ENCODE measurements around the gene RFXAP. TPM values are rescaled to one million over a fixed set of nuclear protein-coding genes. Genes with fewer than 3 reads are reported as not detected.
A peak's percentile ranks its signal among the peaks of the same experiment; 100 is the strongest.

RFXAP gene
- polyA plus RNA-seq, 4 donors = 13.4 to 18.7 (median 14.2) TPM

DNA sequence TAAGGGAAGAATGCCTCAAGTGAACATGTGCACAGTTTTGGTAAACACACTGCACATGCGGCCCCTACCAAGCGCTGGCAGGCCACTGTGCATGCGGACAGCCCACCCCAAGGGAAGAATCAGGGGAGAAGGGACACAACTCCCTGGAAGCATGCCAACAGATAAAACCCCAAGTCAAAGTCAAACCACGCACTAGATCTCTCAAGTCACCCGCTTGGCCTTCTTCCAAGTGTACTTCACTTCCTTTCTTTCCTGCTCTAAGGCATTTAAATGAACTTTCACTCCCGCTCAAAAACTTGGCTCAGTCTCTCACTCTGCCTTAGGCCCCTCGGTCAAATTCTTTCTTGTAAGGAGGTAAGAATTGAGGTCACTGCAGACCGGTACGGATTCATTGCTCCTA, 4.6 kb upstream of the RFXAP start:
- peak; percentile 8 to 59 (median 18) for DNase-seq (ENCODE audit: low read depth in 4 of 4, low spot score in 2 of 4)

DNA sequence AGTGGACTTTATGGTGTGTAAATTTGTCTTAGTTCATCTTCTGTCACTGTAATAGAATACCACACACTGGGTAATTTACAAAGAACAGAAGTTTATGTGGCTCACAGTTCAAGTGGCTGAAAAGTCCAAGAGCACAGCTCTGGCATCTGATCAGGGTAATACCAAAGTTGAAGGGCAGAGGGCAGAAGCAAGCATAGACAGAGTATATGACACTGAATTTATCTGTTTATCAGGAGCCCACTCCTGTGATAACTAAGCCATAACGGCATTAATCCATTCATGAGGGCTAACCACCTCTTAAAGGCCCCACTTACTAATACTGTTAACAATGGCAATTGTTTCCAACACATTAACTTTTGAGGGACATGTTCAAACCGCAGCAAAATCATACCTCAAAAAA, 4.0 kb upstream of the RFXAP start:
- no peak for DNase-seq (ENCODE audit: low read depth in 4 of 4, low spot score in 2 of 4)

DNA sequence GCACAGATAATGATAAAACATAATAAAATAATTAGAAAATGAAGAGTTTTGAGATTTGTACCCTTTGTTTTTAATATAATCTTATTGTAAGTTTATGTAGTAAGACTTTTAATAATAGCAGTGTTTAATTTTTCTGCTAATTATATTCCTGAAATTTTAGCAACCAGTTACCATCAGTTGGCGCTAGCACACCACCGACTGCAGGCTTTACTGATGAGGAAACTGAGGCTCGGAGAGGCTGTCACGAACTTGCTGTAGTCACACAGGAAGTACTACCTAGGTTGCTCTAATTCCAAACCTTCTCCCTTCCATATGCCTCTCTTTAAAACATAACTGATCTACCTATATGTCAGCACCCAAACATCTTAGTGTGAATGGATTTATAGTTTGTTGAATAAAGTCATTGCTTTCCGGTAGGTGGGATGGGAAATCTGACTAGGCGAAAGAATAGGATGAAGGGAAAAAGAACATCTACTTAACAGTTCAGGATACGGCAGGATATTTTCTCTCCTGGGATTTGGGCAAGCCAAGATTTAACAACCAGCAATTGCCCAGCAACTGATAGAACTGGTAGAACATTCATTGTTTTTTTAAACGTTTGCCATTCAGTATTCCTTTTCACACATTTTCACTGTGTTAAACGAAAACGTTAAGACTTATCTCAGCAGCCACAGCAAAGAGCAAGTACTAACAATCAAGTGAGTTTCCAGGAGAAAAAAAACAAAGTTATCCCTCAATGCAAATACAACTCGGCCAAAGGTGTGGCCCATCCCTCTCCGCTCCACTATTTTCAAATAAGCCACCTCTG, 822 bp upstream of the RFXAP start:
- no peak for DNase-seq (ENCODE audit: low read depth in 4 of 4, low spot score in 2 of 4)

DNA sequence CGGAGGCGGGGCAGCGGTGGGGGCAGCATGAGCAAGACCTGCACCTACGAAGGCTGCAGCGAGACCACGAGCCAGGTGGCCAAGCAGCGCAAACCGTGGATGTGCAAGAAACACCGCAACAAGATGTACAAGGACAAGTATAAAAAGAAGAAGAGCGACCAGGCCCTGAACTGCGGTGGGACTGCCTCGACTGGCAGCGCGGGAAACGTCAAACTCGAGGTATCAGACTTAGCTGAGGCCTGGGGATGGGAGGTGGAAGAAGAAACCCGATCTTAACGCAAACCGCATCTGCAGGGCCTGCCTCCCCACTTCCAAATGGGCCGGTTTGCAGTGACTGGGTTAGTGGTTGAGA, 693 bp downstream of the RFXAP start:
- peak in 1 of 4 donors; percentile 5 for DNase-seq (ENCODE audit: low read depth in 4 of 4, low spot score in 2 of 4)

DNA sequence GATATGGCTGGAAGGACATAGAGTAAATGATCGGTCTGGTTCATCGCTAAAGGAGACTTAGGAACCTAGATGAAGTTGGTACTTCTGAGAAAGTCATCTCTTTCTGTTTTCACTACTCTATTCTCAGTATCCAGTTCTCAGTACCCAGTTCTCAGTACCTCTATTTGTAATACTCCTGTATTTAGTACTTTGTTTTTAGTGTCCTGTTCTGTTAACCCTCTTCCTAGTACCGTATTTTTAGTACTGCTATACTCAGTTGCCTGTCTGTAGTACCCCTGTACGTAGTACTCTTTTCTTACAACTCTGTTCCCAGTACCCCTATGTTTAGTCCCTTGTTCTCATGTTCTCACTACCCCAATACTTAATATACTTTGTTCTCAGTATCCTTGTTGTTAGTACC, 1.2 kb downstream of the RFXAP start:
- DNase-seq (ENCODE audit: low read depth in 4 of 4, low spot score in 2 of 4) = no peak

DNA sequence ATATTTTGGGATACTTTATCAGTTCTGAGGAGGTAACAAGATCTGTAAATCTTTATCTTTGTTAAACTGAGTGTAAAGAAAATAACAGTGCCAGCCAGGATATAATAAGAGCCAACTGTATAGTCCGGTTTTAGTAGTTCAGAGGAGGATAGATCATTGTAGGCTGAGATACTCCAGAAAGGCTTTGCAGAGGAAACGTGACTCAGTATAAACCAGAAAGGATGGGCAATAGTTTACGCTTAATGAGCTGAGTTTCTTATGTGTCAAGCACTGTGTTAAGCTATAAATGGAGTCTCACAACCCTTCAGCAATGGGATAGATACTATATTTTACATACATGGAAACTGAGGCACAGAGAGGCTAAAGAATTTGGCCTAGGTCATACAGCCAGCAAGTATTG, 3.8 kb downstream of the RFXAP start:
- no peak for DNase-seq (ENCODE audit: low read depth in 4 of 4, low spot score in 2 of 4)

DNA sequence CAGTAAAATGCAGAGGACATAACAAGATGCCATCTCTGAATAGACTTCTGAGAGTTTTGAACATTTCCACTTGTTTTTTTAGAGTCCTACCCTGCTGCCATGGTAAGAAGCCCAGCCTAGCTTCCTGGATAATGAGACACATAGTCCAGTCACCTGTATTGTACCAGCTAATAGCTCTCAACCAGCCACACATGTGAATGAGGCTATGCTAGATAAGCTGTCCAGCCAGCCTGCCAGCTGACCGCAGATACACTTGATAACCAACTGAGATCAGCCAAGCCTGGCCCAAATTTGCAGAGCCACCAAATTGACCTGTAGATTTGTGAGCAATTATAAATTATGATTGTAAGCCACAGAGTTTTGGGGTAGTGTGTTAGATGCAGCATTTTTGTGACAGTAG, 10.7 kb downstream of the RFXAP start:
- DNase-seq (ENCODE audit: low read depth in 4 of 4, low spot score in 2 of 4) = no peak

DNA sequence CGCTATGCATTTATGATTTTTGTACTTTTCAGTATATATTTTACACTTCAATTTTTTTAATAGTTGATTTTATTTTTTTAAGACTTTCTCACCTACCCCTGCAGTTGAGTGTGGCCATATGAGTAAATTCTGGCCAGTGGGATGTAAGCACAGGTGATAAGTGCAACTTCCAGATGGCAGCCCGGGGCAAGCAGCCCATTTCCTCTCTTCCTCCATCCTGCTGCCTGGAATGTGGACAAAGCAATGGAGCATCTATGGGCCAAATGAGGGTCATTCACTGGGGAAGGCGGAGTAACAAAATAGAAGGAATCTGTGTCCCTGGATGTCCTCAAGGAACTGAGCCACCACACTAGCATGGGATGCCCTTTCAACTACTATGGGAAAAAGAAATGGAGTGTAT, 12.3 kb downstream of the RFXAP start:
- DNase-seq (ENCODE audit: low read depth in 4 of 4, low spot score in 2 of 4) = no peak

DNA sequence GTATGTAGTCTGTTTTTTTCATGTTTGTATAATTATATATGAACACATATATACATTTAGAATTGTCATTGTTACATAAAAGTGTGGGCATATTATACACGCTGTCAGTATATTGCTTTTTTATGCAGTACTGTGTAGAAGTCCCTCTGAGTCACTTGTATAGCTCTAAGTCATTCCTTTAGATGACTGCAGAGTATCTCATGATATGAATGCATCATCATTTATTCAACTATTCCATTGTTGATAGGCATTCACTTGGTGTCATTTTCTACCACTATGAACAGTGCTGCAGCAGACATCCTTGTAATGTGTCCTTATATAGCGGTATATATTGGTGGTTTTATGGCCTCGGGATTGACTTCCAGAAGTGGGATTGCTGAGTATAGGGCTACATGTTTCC, 15.3 kb downstream of the RFXAP start:
- DNase-seq (ENCODE audit: low read depth in 4 of 4, low spot score in 2 of 4) = no peak

DNA sequence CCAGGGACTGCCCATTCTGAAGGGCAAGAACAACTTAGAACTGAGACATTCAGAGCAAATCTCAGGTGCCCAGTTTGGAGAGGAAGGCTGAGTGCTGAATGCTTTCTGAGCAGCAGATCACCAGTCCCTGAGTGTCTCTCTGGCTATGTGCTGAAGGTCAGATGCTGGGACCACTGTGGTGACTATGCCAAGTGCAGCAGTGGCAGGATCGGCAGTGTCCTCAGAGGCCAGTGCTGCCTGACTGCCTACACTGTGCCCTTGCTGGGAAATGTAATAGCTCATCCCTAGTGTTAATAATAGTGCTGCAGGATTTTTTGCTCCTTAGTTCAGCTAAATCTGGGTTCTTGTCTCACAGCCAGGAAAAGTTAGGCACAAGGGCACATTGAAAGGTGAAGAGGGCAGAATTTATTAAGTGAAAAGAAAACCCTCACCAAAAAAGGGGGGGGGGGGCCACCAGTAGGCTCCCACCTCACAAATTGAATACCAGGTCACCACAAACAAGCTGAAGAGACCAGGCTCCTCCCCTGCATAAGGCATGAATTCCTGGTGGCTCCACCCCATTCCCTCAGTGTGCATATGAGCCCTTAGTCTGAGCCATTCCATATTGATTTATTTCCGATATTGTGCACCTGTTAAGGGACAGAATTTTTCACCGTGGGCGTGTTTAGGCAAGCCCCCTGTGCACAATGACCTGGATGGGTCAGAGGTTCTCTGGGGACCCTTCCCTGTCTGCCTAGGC, 18.5 kb downstream of the RFXAP start:
- DNase-seq (ENCODE audit: low read depth in 4 of 4, low spot score in 2 of 4) = no peak

DNA sequence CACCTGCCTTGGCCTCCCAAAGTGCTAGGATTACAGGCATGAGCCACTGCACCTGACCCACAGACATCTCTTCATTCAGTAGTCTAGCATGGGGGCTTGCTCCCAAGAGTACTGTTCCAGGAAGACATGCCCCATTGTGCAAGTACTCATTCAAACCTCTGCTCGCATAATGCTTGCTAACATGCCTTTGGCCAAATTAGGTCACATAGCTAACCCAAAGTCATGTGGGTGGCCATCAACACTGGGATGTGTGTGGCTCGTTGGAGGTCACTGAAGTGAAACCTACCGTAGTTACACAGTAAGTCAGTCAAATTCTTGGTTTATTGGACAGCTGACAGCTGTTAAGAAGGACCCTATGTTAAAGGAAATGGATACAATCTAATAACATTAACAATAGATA, 20.3 kb downstream of the RFXAP start:
- no peak for DNase-seq (ENCODE audit: low read depth in 4 of 4, low spot score in 2 of 4)

DNA sequence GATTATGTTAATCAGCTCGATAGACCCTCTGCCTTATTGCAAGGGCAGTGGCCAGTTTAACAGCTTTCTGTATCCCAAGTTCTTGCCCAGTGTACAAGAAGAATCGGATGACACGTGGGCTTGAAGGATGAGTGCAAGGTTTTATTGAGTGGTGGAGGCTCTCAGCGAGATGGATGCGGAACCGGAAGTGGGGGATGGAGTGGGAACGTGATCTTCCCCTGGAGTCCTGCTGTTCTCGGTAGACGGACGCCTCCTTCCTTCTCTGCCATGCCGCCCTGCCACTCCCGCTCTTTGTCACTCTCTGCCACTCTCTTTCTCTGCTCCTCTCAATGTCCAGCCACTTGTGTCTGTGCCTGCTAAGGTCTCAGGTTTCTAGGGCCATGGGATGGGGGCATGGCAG, 21.0 kb downstream of the RFXAP start:
- no peak for DNase-seq (ENCODE audit: low read depth in 4 of 4, low spot score in 2 of 4)

DNA sequence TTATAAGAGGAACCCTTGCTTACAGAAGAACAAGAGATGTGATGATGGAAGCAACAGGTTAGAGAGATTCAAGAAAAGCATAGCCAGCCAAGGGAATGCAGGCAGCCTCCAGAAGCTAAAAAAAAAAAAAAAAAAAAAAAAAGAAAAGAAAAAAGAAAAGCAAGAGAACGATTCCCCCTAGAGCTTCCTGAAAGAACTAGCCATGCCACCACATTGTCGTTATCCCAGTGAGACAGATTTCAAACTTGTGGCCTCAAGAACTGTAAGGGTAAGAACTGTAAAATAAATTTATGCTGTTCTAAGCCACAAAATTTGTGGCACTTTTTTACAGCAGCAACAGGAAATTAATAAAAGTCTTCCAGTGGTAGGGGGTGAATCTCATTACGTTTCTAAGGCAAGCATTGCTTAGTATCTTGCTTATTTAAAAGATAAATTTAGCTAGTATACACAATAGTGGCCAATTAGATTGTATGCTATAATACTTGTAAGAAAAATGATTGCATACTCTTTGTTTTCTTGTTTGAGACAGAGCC, 21.8 kb downstream of the RFXAP start:
- no peak for DNase-seq (ENCODE audit: low read depth in 4 of 4, low spot score in 2 of 4)

DNA sequence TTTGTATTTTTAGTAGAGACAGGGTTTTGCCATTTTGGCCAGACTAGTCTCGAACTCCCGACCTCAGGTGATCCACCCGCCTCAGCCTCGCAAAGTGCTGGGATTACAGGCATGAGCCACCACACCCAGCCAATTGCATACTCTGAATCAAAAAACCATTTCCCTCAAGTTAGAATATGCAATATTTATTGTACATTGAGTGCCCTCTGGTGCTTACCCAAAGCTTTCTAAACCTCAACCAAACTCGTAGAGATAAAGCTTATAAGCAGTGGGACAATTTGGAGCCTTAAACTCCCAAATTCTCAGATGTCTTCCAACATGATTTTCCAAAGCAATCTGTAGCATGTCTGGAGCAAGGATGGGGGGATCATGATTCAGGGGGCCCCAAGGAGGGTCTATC, 22.4 kb downstream of the RFXAP start:
- DNase-seq (ENCODE audit: low read depth in 4 of 4, low spot score in 2 of 4) = no peak

DNA sequence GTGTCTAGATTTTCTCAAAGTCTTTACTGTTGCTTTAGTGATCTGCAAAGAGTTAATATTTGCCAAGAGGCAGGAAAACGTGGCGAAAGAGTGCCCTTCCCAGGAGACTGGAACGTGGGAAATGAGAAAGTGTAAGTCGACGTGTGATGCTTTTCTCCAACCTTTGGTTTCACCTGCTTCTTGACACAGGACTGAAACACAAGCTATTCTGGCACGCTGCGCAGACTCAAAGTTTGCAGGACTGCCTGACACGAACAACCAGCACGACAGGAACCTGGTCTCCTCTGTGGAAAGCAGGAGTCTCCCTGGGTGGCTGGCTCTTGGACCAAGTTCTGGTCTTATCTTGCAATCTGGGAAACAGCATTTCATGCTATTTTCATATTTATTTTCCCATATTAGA, 28.6 kb downstream of the RFXAP start:
- no peak for DNase-seq (ENCODE audit: low read depth in 4 of 4, low spot score in 2 of 4)

DNA sequence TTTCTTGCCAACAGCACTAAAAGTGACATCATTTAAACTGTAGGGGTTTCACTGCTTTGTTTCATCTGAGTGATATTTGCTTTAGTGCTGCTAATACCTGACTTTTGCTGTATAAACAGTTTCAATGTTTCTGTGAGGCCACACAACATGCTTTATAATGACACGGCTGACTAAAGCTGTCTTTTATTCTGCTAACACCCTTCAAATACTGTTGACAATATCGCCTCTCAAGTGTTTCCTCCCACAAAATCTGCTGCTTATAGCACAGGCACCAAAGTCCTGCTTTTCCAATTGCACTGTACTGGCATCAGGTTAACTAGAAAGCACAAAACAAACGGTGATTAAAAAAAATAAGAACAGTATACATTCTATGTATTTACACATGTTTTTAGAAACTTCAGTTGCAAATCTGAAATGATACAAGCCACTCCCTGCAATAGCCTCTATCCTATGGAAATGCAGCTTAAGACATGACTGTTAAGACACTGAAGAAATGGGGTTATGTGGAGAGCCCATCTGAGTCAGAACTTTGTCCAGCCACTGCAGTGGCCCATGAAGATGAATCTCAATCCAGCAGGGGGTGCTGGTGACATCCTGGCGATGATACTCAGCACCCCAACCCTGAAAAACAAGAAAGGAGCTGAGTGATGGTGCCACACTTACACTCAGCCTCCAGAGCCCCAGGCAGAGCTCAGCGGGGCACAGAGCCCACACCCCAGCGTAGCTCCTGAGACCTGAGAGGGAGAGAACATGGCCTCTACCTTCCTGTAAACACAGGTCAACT, 29.4 kb downstream of the RFXAP start:
- DNase-seq (ENCODE audit: low read depth in 4 of 4, low spot score in 2 of 4) = no peak

DNA sequence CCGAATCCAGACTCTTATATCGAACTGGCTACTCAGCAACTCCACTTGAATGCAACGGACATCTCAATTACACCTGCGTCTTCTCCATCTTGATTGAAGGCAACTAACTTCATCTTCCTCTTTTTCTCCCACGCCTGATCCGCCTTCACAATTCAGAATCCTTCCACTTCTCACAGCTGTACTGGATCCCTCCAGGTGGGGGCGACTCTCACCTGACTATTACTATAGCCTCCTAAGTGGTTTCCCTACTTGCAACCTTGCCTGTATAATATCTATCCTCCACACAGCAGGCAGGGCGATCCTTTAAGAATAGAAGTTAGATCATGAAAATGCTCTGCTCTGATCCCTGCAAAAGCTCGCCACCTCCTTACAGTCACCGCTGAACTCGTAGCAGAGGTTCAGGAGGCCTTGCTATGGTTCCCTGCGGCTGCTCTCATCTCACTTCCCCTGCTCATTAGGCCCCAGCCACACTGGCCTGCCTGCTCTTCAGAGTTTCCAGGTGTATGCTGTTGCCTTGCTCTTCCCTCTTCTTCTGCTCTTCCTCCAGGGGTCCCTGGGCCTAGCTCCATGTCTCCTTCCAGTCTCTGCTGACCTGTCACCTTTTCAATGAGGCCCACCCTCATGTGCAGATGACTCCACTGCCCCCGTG, 31.9 kb downstream of the RFXAP start:
- no peak for DNase-seq (ENCODE audit: low read depth in 4 of 4, low spot score in 2 of 4)

DNA sequence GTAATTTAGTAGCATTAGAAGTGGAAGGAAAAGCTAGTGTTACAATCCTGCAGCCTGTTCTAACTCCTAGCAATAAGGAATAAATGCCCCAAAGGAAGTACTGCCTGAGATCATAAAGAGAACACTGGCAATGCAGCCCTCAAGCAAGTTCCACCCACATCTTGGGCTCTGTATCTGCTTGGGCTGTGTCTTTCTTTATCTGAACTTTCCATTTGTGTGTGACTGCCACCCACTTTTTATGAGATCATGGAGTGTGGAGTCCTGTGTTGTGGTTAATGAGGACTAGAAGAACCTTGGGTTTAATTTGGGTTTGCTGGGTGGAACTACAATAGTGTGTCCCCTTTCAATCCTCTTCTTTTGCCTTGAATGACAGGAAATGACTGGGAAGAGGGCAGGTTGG, 38.2 kb downstream of the RFXAP start:
- DNase-seq (ENCODE audit: low read depth in 4 of 4, low spot score in 2 of 4) = no peak

DNA sequence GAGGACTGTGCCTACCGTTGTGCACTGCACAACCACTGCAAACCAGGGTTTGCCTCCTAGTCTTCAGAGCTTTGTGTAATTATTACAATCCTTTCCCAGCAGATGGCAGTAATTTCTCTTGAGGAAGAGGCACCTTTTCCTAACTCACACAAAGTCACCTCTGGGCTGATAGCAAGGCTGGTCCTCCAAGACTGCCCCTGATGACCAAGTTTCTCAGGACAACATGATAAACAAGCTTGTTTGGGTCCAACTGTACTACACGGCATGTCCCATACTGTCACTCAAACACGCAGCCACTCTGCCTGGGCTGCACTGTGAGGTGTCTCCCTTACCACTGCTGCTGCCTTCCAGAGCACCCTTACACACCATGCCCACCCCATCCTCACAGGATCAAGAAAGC, 39.3 kb downstream of the RFXAP start:
- peak in 2 of 4 donors; percentile 11 to 48 for DNase-seq (ENCODE audit: low read depth in 4 of 4, low spot score in 2 of 4)

DNA sequence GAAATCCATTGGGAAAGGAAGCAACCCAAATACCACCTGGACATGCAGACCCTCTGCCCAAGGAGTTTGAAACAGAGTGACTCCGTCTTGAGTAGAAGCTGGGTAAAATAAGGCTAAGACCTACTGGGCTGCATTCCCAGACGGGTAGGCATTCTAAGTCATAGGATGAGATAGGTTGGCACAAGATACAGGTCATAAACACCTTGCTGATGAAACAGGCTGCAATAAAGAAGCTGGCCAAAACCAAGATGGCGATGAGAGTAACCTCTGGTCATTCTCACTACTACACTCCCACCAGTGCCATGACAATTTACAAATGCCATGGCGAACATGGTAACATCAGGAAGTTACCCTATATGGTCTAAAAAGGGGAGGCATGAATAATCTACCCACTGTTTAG, 40.2 kb downstream of the RFXAP start:
- DNase-seq (ENCODE audit: low read depth in 4 of 4, low spot score in 2 of 4) = no peak
